Lower leg skin (tissue), 4 donors: ENCODE data around the gene TNNT2. TPM values are rescaled to one million over a fixed set of nuclear protein-coding genes. Genes with fewer than 3 reads are reported as not detected.

Source experiments
- DNase-seq, 2 donors: peaks; one replicate each; pipeline ENCODE4 v3.0.0-alpha.2; 2019; ENCODE audit warnings: low spot score in 2 of 2
- H3K4me3 ChIP-seq: fragments of 200-600 bp; sonication (generic); 2 replicates; pipeline ENCODE4 v1.5.1; 2017; ENCODE audit warnings: mild to moderate bottlenecking, low read depth; ENCODE audit not compliant: poor library complexity, severe bottlenecking
- POLR2A ChIP-seq, 2 donors: fragments of 450-650 bp; IDR thresholded peaks; one replicate each; pipeline ENCODE4 v1.6.1; 2016 to 2017; ENCODE audit warnings: antibody characterized with exemption in 2 of 2, mild to moderate bottlenecking in 1 of 2, moderate library complexity in 1 of 2
- WGBS, 2 donors: methylation state at CpG; one replicate each; pipeline ENCODE4 v1.1.5; 2018; 5-methylcytosine and 5-hydroxymethylcytosine counted together
- intact Hi-C: fragments of 100-400 bp; cut with DNase I; formaldehyde crosslinking; loops from one replicate; pipeline ENCODE4 v1.15.0; 2023; ENCODE audit warnings: low total_unique reads
- total RNA-seq, 4 donors: library from RNA; depleted of rRNA; stranded (reverse); fragments of >200 nt; gene quantifications; one replicate each; pipeline ENCODE4 v1.1.0, GENCODE V29; 2016
- TF ChIP-seq, protein P1 (sequence below), 3 donors: fragments of 450-650 bp; IDR thresholded peaks; one replicate each; pipeline ENCODE4 v1.5.1; 2016; ENCODE audit warnings: antibody characterized with exemption in 3 of 3, mild to moderate bottlenecking in 3 of 3, moderate library complexity in 2 of 3

Gene TNNT2
- total RNA-seq, 4 donors from 2014 or later: 6.6 to 28.3 (median 20.5) TPM

DNA sequence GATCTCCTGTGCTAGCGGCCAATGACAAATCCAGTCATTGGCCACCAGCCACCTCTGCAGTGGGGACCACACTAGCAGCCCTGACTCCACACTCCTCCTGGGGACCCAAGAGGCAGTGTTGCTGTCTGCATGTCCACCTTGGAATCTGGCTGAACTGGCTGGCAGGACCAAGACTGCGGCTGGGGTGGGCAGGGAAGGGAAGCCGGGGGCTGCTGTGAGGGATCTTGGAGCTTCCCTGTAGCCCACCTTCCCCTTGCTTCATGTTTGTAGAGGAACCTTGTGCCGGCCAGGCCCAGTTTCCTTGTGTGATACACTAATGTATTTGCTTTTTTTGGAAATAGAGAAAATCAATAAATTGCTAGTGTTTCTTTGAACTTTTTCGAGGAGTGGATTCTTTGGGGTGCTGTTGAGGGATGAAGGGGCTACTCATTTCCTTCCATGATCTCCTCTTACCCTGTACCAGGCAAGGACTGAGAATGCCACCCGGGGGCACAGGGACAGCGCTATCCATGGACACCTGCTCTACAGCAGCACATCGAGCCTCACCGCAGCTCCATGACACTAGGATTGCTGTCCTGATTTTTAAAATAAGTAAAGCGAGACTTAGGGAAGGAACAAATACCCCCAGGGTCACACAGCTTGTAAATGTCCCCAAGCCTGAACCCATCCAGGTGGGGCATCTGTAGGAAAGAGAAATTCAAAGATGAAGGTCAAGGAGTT, 44.7 kb downstream of the TNNT2 start:
- TF ChIP-seq, protein P1, sequence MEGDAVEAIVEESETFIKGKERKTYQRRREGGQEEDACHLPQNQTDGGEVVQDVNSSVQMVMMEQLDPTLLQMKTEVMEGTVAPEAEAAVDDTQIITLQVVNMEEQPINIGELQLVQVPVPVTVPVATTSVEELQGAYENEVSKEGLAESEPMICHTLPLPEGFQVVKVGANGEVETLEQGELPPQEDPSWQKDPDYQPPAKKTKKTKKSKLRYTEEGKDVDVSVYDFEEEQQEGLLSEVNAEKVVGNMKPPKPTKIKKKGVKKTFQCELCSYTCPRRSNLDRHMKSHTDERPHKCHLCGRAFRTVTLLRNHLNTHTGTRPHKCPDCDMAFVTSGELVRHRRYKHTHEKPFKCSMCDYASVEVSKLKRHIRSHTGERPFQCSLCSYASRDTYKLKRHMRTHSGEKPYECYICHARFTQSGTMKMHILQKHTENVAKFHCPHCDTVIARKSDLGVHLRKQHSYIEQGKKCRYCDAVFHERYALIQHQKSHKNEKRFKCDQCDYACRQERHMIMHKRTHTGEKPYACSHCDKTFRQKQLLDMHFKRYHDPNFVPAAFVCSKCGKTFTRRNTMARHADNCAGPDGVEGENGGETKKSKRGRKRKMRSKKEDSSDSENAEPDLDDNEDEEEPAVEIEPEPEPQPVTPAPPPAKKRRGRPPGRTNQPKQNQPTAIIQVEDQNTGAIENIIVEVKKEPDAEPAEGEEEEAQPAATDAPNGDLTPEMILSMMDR (IDR thresholded peaks at IDR 0.05): no peak
- no peak for TF ChIP-seq POLR2A (IDR thresholded peaks at IDR 0.05)
- no peak overlapping the region for H3K4me3 ChIP-seq
- no peak for DNase-seq
- intact Hi-C loops: no loop called here
- 92 to 95% methylated on average over 10 of the region's 10 CpGs for WGBS, 2 donors

DNA sequence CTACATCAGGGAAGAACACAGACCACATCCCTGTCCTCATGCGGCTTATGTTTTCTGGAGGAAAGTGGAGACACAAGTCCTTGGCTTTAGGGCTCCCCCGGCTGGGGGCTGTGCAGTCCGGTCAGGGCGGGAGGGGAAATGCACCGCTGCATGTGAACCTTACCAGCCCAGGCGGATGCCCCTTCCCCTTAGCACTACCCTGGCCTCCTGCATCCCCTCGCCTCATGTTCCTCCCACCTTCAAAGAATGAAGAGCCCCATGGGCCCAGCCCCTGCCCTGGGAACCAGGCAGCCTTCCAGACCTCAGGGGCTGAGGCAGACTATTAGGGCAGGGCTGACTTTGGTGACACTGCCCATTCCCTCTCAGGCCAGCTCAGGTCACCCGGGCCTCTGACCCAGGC, 45.5 kb downstream of the TNNT2 start:
- no peak for DNase-seq

DNA sequence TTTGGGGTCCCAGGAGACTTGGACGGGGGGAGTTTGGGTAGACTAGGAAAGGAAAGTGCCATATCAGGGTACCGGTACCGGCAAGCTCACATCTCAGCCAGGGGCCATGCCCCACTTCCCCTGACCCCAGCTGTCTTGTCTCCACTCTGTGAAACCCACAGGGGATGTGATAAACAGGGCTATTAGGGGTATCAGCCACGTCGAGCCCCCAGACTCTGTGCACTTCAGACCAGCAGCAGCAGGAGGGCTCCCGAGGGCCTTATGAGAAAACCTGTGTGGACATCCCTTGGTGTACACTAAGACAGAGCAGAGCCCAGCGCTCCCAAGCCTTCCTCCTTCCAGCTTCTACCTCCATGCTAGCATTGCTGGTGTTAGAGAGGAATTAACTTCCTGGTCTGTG, 46.3 kb downstream of the TNNT2 start:
- H3K4me3 ChIP-seq: no peak overlapping the region
- 85 to 86% methylated on average over 7 of the region's 7 CpGs for WGBS, 2 donors
- no peak for DNase-seq
- TF ChIP-seq POLR2A (IDR thresholded peaks at IDR 0.05): no peak
- TF ChIP-seq, protein P1 (IDR thresholded peaks at IDR 0.05): no peak
- intact Hi-C loops: no loop called here

More for the DNA sequence above, 45.5 kb downstream of the TNNT2 start:
- no peak overlapping the region for H3K4me3 ChIP-seq
- TF ChIP-seq POLR2A (IDR thresholded peaks at IDR 0.05): no peak
- TF ChIP-seq, protein P1 (IDR thresholded peaks at IDR 0.05): no peak
- WGBS, 2 donors: 86 to 96% methylated on average over 8 of the region's 8 CpGs
- intact Hi-C loops: no loop called here

DNA sequence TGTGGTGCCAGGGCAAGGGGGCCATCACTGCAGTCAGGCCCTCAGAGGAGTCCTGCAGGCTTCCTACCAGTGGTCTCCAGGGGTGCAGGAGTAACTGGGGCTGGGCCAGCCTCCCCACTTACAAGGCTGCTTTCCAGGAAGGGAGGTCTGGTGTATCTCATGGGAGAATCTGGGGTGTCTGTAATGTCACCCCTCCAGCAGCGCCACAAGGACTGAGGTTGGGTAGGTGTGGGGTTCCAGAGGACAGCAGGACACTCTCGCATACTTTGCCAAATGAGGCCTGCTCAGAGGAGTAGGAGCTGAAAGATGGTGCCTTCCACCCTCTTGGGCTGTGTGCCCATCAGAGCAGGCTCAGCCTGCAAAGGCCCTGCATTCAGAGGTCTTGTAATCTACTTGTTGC, 46.9 kb downstream of the TNNT2 start:
- WGBS, 2 donors: 86 to 100% methylated on average over 2 of the region's 2 CpGs
- no peak for DNase-seq
- no peak for TF ChIP-seq POLR2A (IDR thresholded peaks at IDR 0.05)
- TF ChIP-seq, protein P1 (IDR thresholded peaks at IDR 0.05): no peak
- no peak overlapping the region for H3K4me3 ChIP-seq
- intact Hi-C loops: no loop called here

DNA sequence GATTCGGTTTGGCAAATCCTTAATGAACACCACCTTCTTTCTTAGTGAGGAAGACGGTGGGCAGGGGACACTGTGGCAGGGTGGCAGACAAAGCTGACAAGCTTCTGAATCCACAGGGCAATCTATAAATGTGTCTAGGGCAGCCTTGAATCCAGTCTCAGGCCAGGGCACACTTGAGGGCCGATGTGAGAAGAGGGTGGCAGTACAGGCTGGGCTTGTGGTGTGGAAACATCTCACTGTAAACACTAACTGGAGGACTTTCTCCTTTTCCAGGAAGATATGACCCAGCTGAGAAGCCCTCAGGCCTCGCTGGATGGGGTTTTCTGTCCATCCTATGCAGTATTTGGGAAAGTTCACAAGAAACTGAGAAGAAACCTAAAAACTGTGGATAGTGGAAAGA, 47.7 kb downstream of the TNNT2 start:
- no peak overlapping the region for H3K4me3 ChIP-seq
- 83% methylated on average over 4 of the region's 4 CpGs for WGBS, 2 donors
- TF ChIP-seq, protein P1 (IDR thresholded peaks at IDR 0.05): no peak
- TF ChIP-seq POLR2A (IDR thresholded peaks at IDR 0.05): no peak
- no peak for DNase-seq
- intact Hi-C loops: no loop called here

DNA sequence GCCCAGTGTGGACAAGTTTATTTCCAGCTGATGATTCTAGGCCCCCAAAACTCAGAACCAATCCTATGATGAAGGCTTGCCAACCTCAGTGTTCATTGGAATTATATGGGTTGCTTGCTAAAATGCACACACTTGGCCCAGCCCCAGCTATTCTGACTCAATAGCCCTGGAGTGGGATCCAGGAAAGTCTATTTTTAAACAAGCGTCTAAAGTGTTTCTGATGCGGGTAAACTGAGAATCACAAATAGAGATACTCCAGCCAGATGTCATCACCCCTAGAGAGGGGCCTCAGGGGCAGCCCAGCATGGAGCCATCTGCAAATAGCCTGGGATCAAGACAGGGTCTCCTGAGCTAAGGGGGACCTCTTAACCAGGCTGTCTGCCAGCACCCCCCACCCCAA, 48.2 kb downstream of the TNNT2 start:
- WGBS, 2 donors: 44 to 50% methylated on average over 2 of the region's 2 CpGs
- intact Hi-C loops: no loop called here
- no peak for TF ChIP-seq POLR2A (IDR thresholded peaks at IDR 0.05)
- TF ChIP-seq, protein P1 (IDR thresholded peaks at IDR 0.05): no peak
- no peak for DNase-seq
- H3K4me3 ChIP-seq: no peak overlapping the region
